Activated T-helper 17 cell treated with anti-CD3 and anti-CD28 coated beads, Interleukin-2, amount 50 U/mL, for 72 hours (primary cell): ENCODE measurements around the gene MXD1. TPM values are rescaled to one million over a fixed set of nuclear protein-coding genes. Genes with fewer than 3 reads are reported as not detected.

Source experiments
- total RNA-seq, 2 donors: library from RNA; stranded (reverse); gene quantifications; one replicate each; pipeline ENCODE4 v1.2.3, GENCODE V29; 2022

Gene MXD1
- total RNA-seq, 2 donors from 2014 or later = 14.8 to 40.6 TPM

Other genes starting within 250 kb of the MXD1 start
- 10 to 100 TPM; 31.5 to 33.0 TPM for gene ANXA4, start 173.0 kb upstream of the MXD1 start, total RNA-seq
- 10 to 100 TPM; 20.8 to 24.1 TPM for gene GMCL1, start 85.4 kb upstream of the MXD1 start, total RNA-seq
- 10 to 100 TPM; 54.9 to 60.1 TPM for gene SNRNP27, start 21.2 kb upstream of the MXD1 start, total RNA-seq
- 1 to 10 TPM in 1 of 2 donors, under 1 TPM in 1; 0.73 to 3.4 TPM for gene ASPRV1, start 46.5 kb downstream of the MXD1 start, total RNA-seq
- gene PCBP1, start 172.4 kb downstream of the MXD1 start, total RNA-seq = 100 to 1,000 TPM; 385 to 468 TPM